H9 (cell line): ENCODE results near the gene DNAH8. TPM values are rescaled to one million over a fixed set of nuclear protein-coding genes. Genes with fewer than 3 reads are reported as not detected.

Source experiments
- DNase-seq: peaks from one replicate; pipeline ENCODE4 v3.0.0-alpha.2; 2017
- H2AFZ ChIP-seq: one replicate; pipeline ENCODE4 v1.6.1; 2013; ENCODE audit warnings: mild to moderate bottlenecking, low read length, control low read depth, moderate library complexity
- H2AK5ac ChIP-seq: 2 replicates; pipeline ENCODE4 v1.6.1; 2013; ENCODE audit warnings: low read length, control low read depth, mixed read lengths; ENCODE audit not compliant: insufficient read length
- H2BK120ac ChIP-seq: one replicate; pipeline ENCODE4 v1.6.1; 2013; ENCODE audit warnings: low read depth, mild to moderate bottlenecking, low read length, control low read depth, inconsistent platforms; ENCODE audit not compliant: poor library complexity, severe bottlenecking
- H2BK12ac ChIP-seq: 2 replicates; pipeline ENCODE4 v1.6.1; 2013; ENCODE audit warnings: low read length, control low read depth, mixed read lengths, low read depth; ENCODE audit not compliant: insufficient read length
- H2BK15ac ChIP-seq: 2 replicates; pipeline ENCODE4 v1.6.1; 2013; ENCODE audit warnings: low read depth, low read length, control low read depth
- H2BK20ac ChIP-seq: one replicate; pipeline ENCODE4 v1.6.1; 2013; ENCODE audit warnings: low read depth, mild to moderate bottlenecking, low read length, control low read depth, inconsistent platforms; ENCODE audit not compliant: poor library complexity, severe bottlenecking
- H2BK5ac ChIP-seq: 2 replicates; pipeline ENCODE4 v1.6.1; 2013; ENCODE audit warnings: low read length, control low read depth, mixed read lengths; ENCODE audit not compliant: insufficient read length
- H3K14ac ChIP-seq: 2 replicates; pipeline ENCODE4 v1.6.1; 2013; ENCODE audit warnings: low read length, control low read depth; ENCODE audit not compliant: insufficient read depth
- H3K18ac ChIP-seq: 2 replicates; pipeline ENCODE4 v1.6.1; 2013; ENCODE audit warnings: low read depth, mild to moderate bottlenecking, mixed read lengths, low read length, control low read depth; ENCODE audit not compliant: insufficient read length
- H3K23ac ChIP-seq: 2 replicates; pipeline ENCODE4 v1.6.1; 2013; ENCODE audit warnings: low read length, control low read depth, mixed read lengths, low read depth; ENCODE audit not compliant: insufficient read length
- H3K23me2 ChIP-seq: 2 replicates; pipeline ENCODE4 v1.6.1; 2013; ENCODE audit warnings: low read depth, mild to moderate bottlenecking, mixed read lengths, low read length, control low read depth; ENCODE audit not compliant: insufficient read length, poor library complexity, severe bottlenecking
- H3K27ac ChIP-seq: 2 replicates; pipeline ENCODE4 v1.5.1; 2013; ENCODE audit warnings: low read length, control low read depth, mixed read lengths, low read depth; ENCODE audit not compliant: insufficient read length
- H3K27me3 ChIP-seq: 2 replicates; pipeline ENCODE4 v1.6.1; 2013; ENCODE audit warnings: low read length, control low read depth, inconsistent platforms; ENCODE audit not compliant: insufficient read depth
- H3K4ac ChIP-seq: 2 replicates; pipeline ENCODE4 v1.6.1; 2013; ENCODE audit warnings: low read depth, mild to moderate bottlenecking, control low read depth, inconsistent platforms, low read length, moderate library complexity
- H3K4me1 ChIP-seq: 2 replicates; pipeline ENCODE4 v1.6.1; 2013; ENCODE audit warnings: low read length, control low read depth, inconsistent platforms; ENCODE audit not compliant: insufficient read depth
- H3K4me2 ChIP-seq: 2 replicates; pipeline ENCODE4 v1.6.1; 2013; ENCODE audit warnings: low read length, control low read depth, mixed read lengths; ENCODE audit not compliant: insufficient read length, insufficient read depth
- H3K56ac ChIP-seq: 2 replicates; pipeline ENCODE4 v1.6.1; 2013; ENCODE audit warnings: low read depth, mild to moderate bottlenecking, mixed read lengths, low read length, control low read depth; ENCODE audit not compliant: insufficient read length
- H3K79me1 ChIP-seq: 2 replicates; pipeline ENCODE4 v1.6.1; 2013; ENCODE audit warnings: low read depth, mild to moderate bottlenecking, moderate library complexity, low read length, control low read depth, inconsistent platforms; ENCODE audit not compliant: insufficient read depth, poor library complexity, severe bottlenecking
- H3K79me2 ChIP-seq: 2 replicates; pipeline ENCODE4 v1.6.1; 2013; ENCODE audit warnings: low read length, control low read depth, inconsistent platforms; ENCODE audit not compliant: insufficient read depth
- H3K9ac ChIP-seq: 2 replicates; pipeline ENCODE4 v1.6.1; 2013; ENCODE audit warnings: low read length, control low read depth, mixed read lengths; ENCODE audit not compliant: insufficient read length; ENCODE audit errors: extremely low read depth
- H3K9me3 ChIP-seq: one replicate; pipeline ENCODE4 v1.6.1; 2013; ENCODE audit warnings: low read depth, low read length, inconsistent platforms; ENCODE audit not compliant: control insufficient read depth
- H3T11ph ChIP-seq: one replicate; pipeline ENCODE4 v1.6.1; 2013; ENCODE audit warnings: mild to moderate bottlenecking, low read length, control low read depth, inconsistent platforms
- H4K20me1 ChIP-seq: one replicate; pipeline ENCODE4 v1.6.1; 2013; ENCODE audit not compliant: control insufficient read depth, insufficient read length, insufficient read depth
- H4K5ac ChIP-seq: 2 replicates; pipeline ENCODE4 v1.6.1; 2013; ENCODE audit warnings: low read depth, mild to moderate bottlenecking, mixed read lengths, low read length, control low read depth; ENCODE audit not compliant: insufficient read length
- H4K8ac ChIP-seq: replicated peaks from 2 replicates; pipeline ENCODE4 v1.6.1; 2013; ENCODE audit warnings: low read length, control low read depth, mixed read lengths, low read depth; ENCODE audit not compliant: insufficient read length
- H4K91ac ChIP-seq: 2 replicates; pipeline ENCODE4 v1.6.1; 2013; ENCODE audit warnings: low read depth, mild to moderate bottlenecking, moderate library complexity, mixed read lengths, low read length, control low read depth; ENCODE audit not compliant: insufficient read length
- H3K27ac Mint-ChIP-seq, 3 experiments: 2 replicates in 2 of 3; 3 replicates in 1 of 3; pipeline ENCODE4 v1.8.0; 2020 to 2021; ENCODE audit warnings: mixed read lengths in 3 of 3, mild to moderate bottlenecking in 1 of 3, moderate library complexity in 1 of 3
- H3K27me3 Mint-ChIP-seq: 2 replicates; pipeline ENCODE4 v1.8.0; 2021; ENCODE audit warnings: low read depth, mild to moderate bottlenecking, moderate library complexity, mixed read lengths
- H3K36me3 Mint-ChIP-seq, 3 experiments: 2 replicates in 2 of 3; 3 replicates in 1 of 3; pipeline ENCODE4 v1.8.0; 2020 to 2021; ENCODE audit warnings: low read depth in 3 of 3, mixed read lengths in 3 of 3; ENCODE audit not compliant: insufficient read depth in 1 of 3
- H3K4me1 Mint-ChIP-seq, 2 experiments: 2 replicates each; pipeline ENCODE4 v1.8.0; 2020; ENCODE audit warnings: mixed read lengths in 2 of 2
- H3K4me3 Mint-ChIP-seq, 2 experiments: 2 replicates in 1 of 2; 3 replicates in 1 of 2; pipeline ENCODE4 v1.8.0; 2020 to 2021; ENCODE audit warnings: mild to moderate bottlenecking in 2 of 2, mixed read lengths in 2 of 2, moderate library complexity in 1 of 2
- H3K9me3 Mint-ChIP-seq, 2 experiments: 2 replicates in 1 of 2; 3 replicates in 1 of 2; pipeline ENCODE4 v1.8.0; 2020; ENCODE audit warnings: mild to moderate bottlenecking in 2 of 2, mixed read lengths in 2 of 2, moderate library complexity in 1 of 2
- WGBS: extraction: QIAGEN DNeasy Blood & Tissue Kit; methylation state at CpG from one replicate; pipeline ENCODE4 v1.1.7; 2013; ENCODE audit warnings: missing lambda C conversion rate, low lambda C conversion rate, mixed read lengths; ENCODE audit not compliant: insufficient read length; ENCODE audit errors: extremely low coverage; 5-methylcytosine and 5-hydroxymethylcytosine counted together
- total RNA-seq: library from RNA; stranded (reverse); gene quantifications from 2 replicates; pipeline ENCODE4 v1.2.1, GENCODE V29; 2021
- TF ChIP-seq, protein P1 (sequence below): fragments of 200-600 bp; sonication (generic); conservative IDR thresholded peaks from 3 replicates; pipeline ENCODE4 v1.8.0; 2021; ENCODE audit warnings: antibody characterized with exemption, mild to moderate bottlenecking

DNAH8 gene
- total RNA-seq, 1 experiment from 2014 or later = not detected

GRCh38 chr6:39004801-39005200, 289.7 kb downstream of the DNAH8 start:
- H4K91ac ChIP-seq = no peak overlapping the region
- Mint-ChIP-seq H3K27me3 (peaks cover 43% of the 10 kb centered on the region), H3K27ac (no peak overlapping the region), H3K4me3 (no peak overlapping the region), H3K9me3 (no peaks in the 10 kb centered on the region), H3K4me1 (peaks cover 9 to 13% of the 10 kb centered on the region in 2 experiments; a peak in 3 of 4 replicates), H3K36me3 (no peaks in the 10 kb centered on the region)
- H3K79me2 ChIP-seq = no peaks in the 10 kb centered on the region
- no peak overlapping the region for H2BK5ac ChIP-seq
- H3T11ph ChIP-seq = no peak overlapping the region
- no peak overlapping the region for H2BK15ac ChIP-seq
- no peak overlapping the region for H3K9ac ChIP-seq
- no peaks in the 10 kb centered on the region for H3K4me1 ChIP-seq
- no peak overlapping the region for H2BK120ac ChIP-seq
- no peaks in the 10 kb centered on the region for H4K20me1 ChIP-seq
- no peak overlapping the region for H3K23ac ChIP-seq
- H3K27ac ChIP-seq = no peak overlapping the region
- H3K14ac ChIP-seq = no peak overlapping the region
- no peak overlapping the region for H2BK20ac ChIP-seq
- no peak overlapping the region for H3K4ac ChIP-seq
- TF ChIP-seq, protein P1, sequence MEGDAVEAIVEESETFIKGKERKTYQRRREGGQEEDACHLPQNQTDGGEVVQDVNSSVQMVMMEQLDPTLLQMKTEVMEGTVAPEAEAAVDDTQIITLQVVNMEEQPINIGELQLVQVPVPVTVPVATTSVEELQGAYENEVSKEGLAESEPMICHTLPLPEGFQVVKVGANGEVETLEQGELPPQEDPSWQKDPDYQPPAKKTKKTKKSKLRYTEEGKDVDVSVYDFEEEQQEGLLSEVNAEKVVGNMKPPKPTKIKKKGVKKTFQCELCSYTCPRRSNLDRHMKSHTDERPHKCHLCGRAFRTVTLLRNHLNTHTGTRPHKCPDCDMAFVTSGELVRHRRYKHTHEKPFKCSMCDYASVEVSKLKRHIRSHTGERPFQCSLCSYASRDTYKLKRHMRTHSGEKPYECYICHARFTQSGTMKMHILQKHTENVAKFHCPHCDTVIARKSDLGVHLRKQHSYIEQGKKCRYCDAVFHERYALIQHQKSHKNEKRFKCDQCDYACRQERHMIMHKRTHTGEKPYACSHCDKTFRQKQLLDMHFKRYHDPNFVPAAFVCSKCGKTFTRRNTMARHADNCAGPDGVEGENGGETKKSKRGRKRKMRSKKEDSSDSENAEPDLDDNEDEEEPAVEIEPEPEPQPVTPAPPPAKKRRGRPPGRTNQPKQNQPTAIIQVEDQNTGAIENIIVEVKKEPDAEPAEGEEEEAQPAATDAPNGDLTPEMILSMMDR = no peak
- H3K27me3 ChIP-seq = no peaks in the 10 kb centered on the region
- DNase-seq = no peak
- H2BK12ac ChIP-seq = no peak overlapping the region
- H3K9me3 ChIP-seq = no peaks in the 10 kb centered on the region
- H3K23me2 ChIP-seq = no peaks in the 10 kb centered on the region
- WGBS = no CpG with 5 or more reads among the region's 2 CpGs
- H3K56ac ChIP-seq = no peak overlapping the region
- no peak overlapping the region for H4K8ac ChIP-seq
- no peak overlapping the region for H4K5ac ChIP-seq
- H3K4me2 ChIP-seq = no peak overlapping the region
- H2AFZ ChIP-seq = no peak overlapping the region
- no peak overlapping the region for H3K18ac ChIP-seq
- H2AK5ac ChIP-seq = no peak overlapping the region
- H3K79me1 ChIP-seq = no peaks in the 10 kb centered on the region
